Nephron (organoid): ENCODE measurements around the gene APC.
"Not testable (repeated sequence)": the region's sequence is repeated elsewhere in the genome, so short reads cannot be mapped to it uniquely, and the experiment has no call there.

Experiments
- H3K27ac Mint-ChIP-seq, 3 experiments: 2 replicates each; pipeline ENCODE4 v1.8.0; 2020; ENCODE audit warnings: mixed read lengths in 3 of 3, mild to moderate bottlenecking in 2 of 3, moderate library complexity in 1 of 3
- H3K27me3 Mint-ChIP-seq: 2 replicates; pipeline ENCODE4 v1.8.0; 2021; ENCODE audit warnings: low read depth, mild to moderate bottlenecking, moderate library complexity, mixed read lengths
- H3K36me3 Mint-ChIP-seq: 2 replicates; pipeline ENCODE4 v1.8.0; 2020; ENCODE audit warnings: low read depth, mixed read lengths
- H3K4me1 Mint-ChIP-seq: 2 replicates; pipeline ENCODE4 v1.8.0; 2020; ENCODE audit warnings: mixed read lengths
- H3K4me3 Mint-ChIP-seq, 3 experiments: 2 replicates each; pipeline ENCODE4 v1.8.0; 2020; ENCODE audit warnings: mild to moderate bottlenecking in 3 of 3, mixed read lengths in 3 of 3, moderate library complexity in 2 of 3
- H3K9me3 Mint-ChIP-seq: 2 replicates; pipeline ENCODE4 v1.8.0; 2020; ENCODE audit warnings: mixed read lengths
- CTCF ChIP-seq, 3 experiments: fragments of 200-600 bp; sonication (generic); IDR thresholded peaks; one replicate each; pipeline ENCODE4 v1.5.0; 2021; ENCODE audit warnings: antibody characterized with exemption in 3 of 3; ENCODE audit not compliant: unreplicated experiment in 3 of 3

APC gene

GRCh38 chr5:112848116-112848811 is 110.6 kb downstream of the APC start:
- Mint-ChIP-seq H3K4me1 (peaks cover 5% of the 10 kb centered on the region), H3K36me3 (peaks cover 5% of the 10 kb centered on the region), H3K27me3 (no peaks in the 10 kb centered on the region), H3K27ac (peak overlapping the region in 1 of 3 experiments; percentile 42), H3K9me3 (no peaks in the 10 kb centered on the region), H3K4me3 (no peak overlapping the region)
- peak; percentile 55 to 65 (median 59) for TF ChIP-seq CTCF (IDR thresholded peaks at IDR 0.05; ENCODE audit: unreplicated experiment in 3 of 3)

GRCh38 chr5:112849912-112850311 is 112.2 kb downstream of the APC start:
- no peak overlapping the region for H3K4me3 Mint-ChIP-seq
- peaks cover 5% of the 10 kb centered on the region for H3K4me1 Mint-ChIP-seq
- no peak overlapping the region for H3K27ac Mint-ChIP-seq
- TF ChIP-seq CTCF (IDR thresholded peaks at IDR 0.05; ENCODE audit: unreplicated experiment in 3 of 3), result no peak
- no peaks in the 10 kb centered on the region for H3K36me3 Mint-ChIP-seq
- peaks cover 4% of the 10 kb centered on the region for H3K27me3 Mint-ChIP-seq
- peaks cover 4% of the 10 kb centered on the region for H3K9me3 Mint-ChIP-seq

- no peak overlapping the region for H3K27ac Mint-ChIP-seq
- TF ChIP-seq CTCF (IDR thresholded peaks at IDR 0.05; ENCODE audit: unreplicated experiment in 3 of 3), result no peak
Observed at GRCh38 chr5:112854651-112855050, 117.0 kb downstream of the APC start.

GRCh38 chr5:112857866-112858265 is 120.2 kb downstream of the APC start:
- Mint-ChIP-seq H3K4me3 (no peak overlapping the region), H3K27me3 (peaks cover 9% of the 10 kb centered on the region), H3K27ac (no peak overlapping the region), H3K4me1 (peaks cover 20% of the 10 kb centered on the region), H3K36me3 (peaks cover 4% of the 10 kb centered on the region), H3K9me3 (peaks cover 6% of the 10 kb centered on the region)
- TF ChIP-seq CTCF (IDR thresholded peaks at IDR 0.05; ENCODE audit: unreplicated experiment in 3 of 3), result no peak

More at GRCh38 chr5:112854651-112855050, 117.0 kb downstream of the APC start:
- H3K36me3 Mint-ChIP-seq, result no peaks in the 10 kb centered on the region
- no peaks in the 10 kb centered on the region for H3K4me1 Mint-ChIP-seq
- H3K9me3 Mint-ChIP-seq, result peaks cover 6% of the 10 kb centered on the region
- H3K27me3 Mint-ChIP-seq, result peaks cover 9% of the 10 kb centered on the region
- no peak overlapping the region for H3K4me3 Mint-ChIP-seq

- Mint-ChIP-seq H3K4me3 (peak overlapping the region; percentile 98 to 99 (median 98)), H3K36me3 (peaks cover 15% of the 10 kb centered on the region)
Observed at GRCh38 chr5:112860571-112860928, 122.9 kb downstream of the APC start.

GRCh38 chr5:112860929-112861637 is 123.4 kb downstream of the APC start, which contains the start of gene SRP19:
Gene SRP19 (plus strand): TSS chr5:112861287. CDS start chr5:112861377, 90 bp downstream.
- peak within 1 kb of the TSS; percentile 98 to 99 (median 98) for H3K4me3 Mint-ChIP-seq
- H3K27ac Mint-ChIP-seq, result peak within 1 kb of the TSS; percentile 95 to 99 (median 99)
- no peaks in the 10 kb centered on the region for H3K9me3 Mint-ChIP-seq
- no peak for TF ChIP-seq CTCF (IDR thresholded peaks at IDR 0.05; ENCODE audit: unreplicated experiment in 3 of 3)
- H3K36me3 Mint-ChIP-seq, result peaks cover 15% of the 10 kb centered on the region
- peaks cover 30% of the 10 kb centered on the region for H3K4me1 Mint-ChIP-seq
- H3K27me3 Mint-ChIP-seq, result peaks cover 4% of the 10 kb centered on the region

More at GRCh38 chr5:112860571-112860928, 122.9 kb downstream of the APC start:
- peak overlapping the region; percentile 95 to 99 (median 99) for H3K27ac Mint-ChIP-seq
- not testable (repeated sequence) for H3K27me3 Mint-ChIP-seq, H3K9me3 Mint-ChIP-seq
- peaks cover 30% of the 10 kb centered on the region for H3K4me1 Mint-ChIP-seq
